ENCODE measurements around the gene TMOD4. TPM values are rescaled to one million over a fixed set of nuclear protein-coding genes. Genes with fewer than 3 reads are reported as not detected.

TMOD4 gene
- total RNA-seq = 1.1 TPM in 1 of 2 replicates, not detected in the other

DNA sequence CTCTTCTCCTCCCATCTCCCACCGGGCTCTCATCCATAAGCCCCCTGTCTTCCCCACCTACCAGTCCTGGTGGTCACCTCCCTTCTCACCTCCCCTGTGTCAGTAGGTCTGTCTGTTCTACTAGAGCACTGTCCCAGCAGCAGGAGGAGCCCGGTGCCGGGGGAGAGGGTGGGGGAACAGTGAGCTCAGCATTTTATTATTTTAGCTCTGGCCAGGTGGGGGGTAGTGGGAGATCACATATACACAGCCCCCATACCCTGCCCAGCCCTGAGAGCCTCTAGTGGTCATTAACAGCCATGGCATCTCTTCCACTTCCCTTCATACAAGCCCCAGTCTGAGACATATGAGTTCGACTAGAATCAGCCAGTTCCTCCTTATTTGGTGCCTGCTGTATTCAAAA is at the start of gene TMOD4:
Gene TMOD4 (minus strand): TSS at position 119 of the 400 bp plus-strand sequence. CDS start 1,106 bp downstream, outside the sequence.

DNA sequence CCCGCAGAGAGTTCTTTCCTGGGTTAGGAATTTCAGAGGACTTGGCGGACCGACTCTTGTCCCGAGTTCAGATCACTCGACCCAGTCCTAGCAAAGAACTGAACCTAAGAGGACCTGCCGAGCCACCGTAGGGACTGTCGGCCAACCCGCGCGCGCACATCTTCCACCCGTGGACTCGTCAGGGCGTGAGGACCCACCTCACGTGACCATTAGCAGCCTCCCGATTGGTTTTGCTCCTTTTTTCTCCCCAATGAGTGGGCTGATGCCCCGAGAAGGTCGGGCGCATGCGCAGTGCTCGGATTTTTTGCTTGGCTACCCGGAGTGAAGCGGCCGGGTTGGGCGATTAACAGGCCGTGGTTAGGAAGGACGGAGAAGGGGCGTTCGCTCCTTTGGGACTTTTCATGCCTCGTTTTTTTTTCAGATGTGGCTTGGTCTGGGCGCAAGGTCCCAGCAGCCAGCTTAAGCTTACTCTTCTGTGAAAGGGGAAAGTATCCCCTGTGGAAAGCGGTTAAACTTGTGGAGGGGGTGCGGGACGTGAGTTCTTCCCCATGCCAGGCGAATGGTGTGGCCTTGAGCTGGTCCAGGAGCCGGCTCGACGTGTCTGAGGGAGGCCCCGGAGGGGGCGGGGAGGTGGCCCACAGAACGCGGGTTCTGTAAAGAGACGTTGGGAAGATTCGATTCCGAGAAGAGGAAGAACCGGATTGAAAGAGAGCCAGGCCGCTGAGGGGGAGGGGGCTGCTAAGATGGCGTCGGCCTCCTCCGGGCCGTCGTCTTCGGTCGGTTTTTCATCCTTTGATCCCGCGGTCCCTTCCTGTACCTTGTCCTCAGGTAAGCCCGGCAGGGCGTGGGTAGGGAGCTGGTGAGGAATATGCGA is 22.7 kb upstream of the TMOD4 start, which contains the start of gene PIP5K1A:
Gene PIP5K1A (plus strand): TSS at position 299 of the 874 bp plus-strand sequence. CDS start 445 bp downstream, at position 744.

GRCh38 chr1:151189637-151190445 is 14.1 kb upstream of the TMOD4 start, which contains the start of gene VPS72:
Gene VPS72 (minus strand): TSS chr1:151190197. CDS start chr1:151190121, 76 bp downstream.

DNA sequence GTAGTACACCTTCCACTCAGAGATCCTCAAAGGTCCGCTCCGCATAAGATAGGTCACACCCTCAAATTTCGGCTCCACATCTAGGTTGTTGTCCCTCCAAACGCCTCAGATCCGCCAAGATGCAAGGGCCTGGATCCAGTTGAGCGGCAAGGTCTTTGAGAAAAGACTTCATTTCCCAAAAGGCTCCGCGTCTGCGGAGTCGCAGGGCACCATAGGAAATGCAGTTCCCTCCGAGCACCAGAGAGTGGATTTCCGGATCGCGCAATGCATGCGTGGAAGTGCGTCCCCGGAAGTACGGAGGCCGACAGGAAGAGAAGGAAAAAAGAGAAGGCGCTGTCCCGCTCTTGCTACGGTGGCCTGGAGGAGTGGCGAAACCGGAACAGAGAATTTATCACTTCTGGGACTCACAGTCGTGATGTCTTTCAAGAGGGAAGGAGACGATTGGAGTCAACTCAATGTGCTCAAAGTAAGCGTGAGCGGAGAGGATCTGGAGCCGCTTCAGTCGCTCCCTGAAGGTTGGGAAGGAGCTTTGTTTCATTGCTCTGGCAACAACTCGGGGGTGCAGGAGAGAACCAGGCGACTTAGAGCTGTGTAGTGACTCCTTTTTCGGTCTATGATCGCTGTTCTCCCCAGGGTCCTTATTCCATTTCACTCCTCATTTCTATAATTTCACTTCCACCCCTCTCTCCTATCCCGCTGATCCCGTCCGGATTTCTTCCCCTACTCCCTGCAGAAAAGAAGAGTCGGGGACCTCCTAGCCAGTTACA is 9.9 kb downstream of the TMOD4 start, which contains the start of the genes LYSMD1 and SCNM1:
Gene LYSMD1 (minus strand): TSS at position 165 of the 767 bp plus-strand sequence. CDS start 644 bp downstream, outside the sequence.
Gene SCNM1 (plus strand): TSS at position 407 of the 767 bp plus-strand sequence. CDS start 9 bp downstream, at position 416.

GRCh38 chr1:151156515-151156819 is 19.3 kb downstream of the TMOD4 start, which contains the start of gene TNFAIP8L2:
Gene TNFAIP8L2 (plus strand): TSS chr1:151156649. CDS start chr1:151158698, 2,049 bp downstream.

DNA sequence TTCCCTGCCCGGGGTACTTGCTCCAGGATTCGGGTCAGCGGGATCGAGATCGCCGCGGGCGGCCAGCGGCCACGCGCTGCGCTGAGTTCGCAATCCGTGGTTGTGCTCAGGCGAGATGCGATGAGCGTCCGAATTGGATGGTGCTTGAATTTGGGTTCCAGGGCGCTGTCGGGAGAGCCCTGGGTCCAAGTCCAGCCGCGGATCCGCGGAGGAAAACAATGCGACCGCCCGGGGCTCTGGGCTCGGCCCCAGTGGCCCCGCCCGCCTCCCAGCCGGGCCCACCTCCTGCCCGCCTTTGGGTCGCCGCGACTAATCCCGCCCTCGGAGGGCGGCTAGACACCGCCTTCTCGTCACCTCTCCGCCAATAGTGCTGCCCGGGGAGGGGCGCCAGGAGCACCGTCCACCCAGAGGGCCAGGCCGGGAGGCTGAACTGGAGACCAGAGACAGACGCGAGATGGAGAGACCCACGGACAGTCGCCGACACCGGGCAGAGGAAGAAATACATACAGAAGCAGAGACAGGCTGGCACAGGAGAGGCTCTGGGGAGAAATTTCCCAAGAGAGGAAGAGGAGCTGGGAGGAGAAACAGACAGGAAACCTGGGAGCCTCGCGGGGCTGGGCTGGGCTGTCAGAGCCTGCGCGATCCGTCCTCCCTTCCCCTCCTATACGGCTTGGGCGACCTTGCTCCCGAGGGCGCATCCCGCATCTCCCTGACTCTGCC is 29.2 kb downstream of the TMOD4 start, which contains the start of gene SEMA6C:
Gene SEMA6C (minus strand): TSS at position 220 of the 720 bp plus-strand sequence. CDS start 4,010 bp downstream, outside the sequence.

Other genes starting within 250 kb of the TMOD4 start
- gene SETDB1, start 249.6 kb downstream of the TMOD4 start, total RNA-seq = 18.0 and 18.8 TPM in 2 replicates
- gene CERS2, start 201.1 kb downstream of the TMOD4 start, total RNA-seq = 67.4 and 84.2 TPM in 2 replicates
- not detected in 2 replicates for gene ANXA9, start 193.7 kb downstream of the TMOD4 start, total RNA-seq
- 9.0 and 9.6 TPM in 2 replicates for gene MINDY1, start 169.1 kb downstream of the TMOD4 start, total RNA-seq
- 10.6 and 11.8 TPM in 2 replicates for gene PRUNE1, start 167.5 kb downstream of the TMOD4 start, total RNA-seq
- gene BNIPL, start 139.4 kb downstream of the TMOD4 start, total RNA-seq = 0.06 TPM in 1 of 2 replicates, not detected in the other
- 3.4 and 4.8 TPM in 2 replicates for gene C1orf56, start 128.2 kb downstream of the TMOD4 start, total RNA-seq
- gene CDC42SE1, start 116.4 kb downstream of the TMOD4 start, total RNA-seq = 22.7 and 26.0 TPM in 2 replicates
- gene MLLT11, start 115.6 kb downstream of the TMOD4 start, total RNA-seq = 0.93 and 0.94 TPM in 2 replicates
- gene GABPB2, start 105.2 kb downstream of the TMOD4 start, total RNA-seq = 8.0 and 15.6 TPM in 2 replicates
- 2.8 and 4.1 TPM in 2 replicates for gene SEMA6C, start 29.4 kb downstream of the TMOD4 start, total RNA-seq
- 0.19 TPM in 1 of 2 replicates, not detected in the other for gene TNFAIP8L2, start 19.3 kb downstream of the TMOD4 start, total RNA-seq
- 6.7 and 11.6 TPM in 2 replicates for gene LYSMD1, start 10.1 kb downstream of the TMOD4 start, total RNA-seq
- gene SCNM1, start 9.8 kb downstream of the TMOD4 start, total RNA-seq = 21.6 and 25.7 TPM in 2 replicates
- gene VPS72, start 14.2 kb upstream of the TMOD4 start, total RNA-seq = 16.0 and 21.8 TPM in 2 replicates
- gene PIP5K1A, start 22.6 kb upstream of the TMOD4 start, total RNA-seq = 24.7 and 34.7 TPM in 2 replicates
- gene PSMD4, start 78.8 kb upstream of the TMOD4 start, total RNA-seq = 91.2 and 94.7 TPM in 2 replicates
- 15.2 and 19.9 TPM in 2 replicates for gene ZNF687, start 106.3 kb upstream of the TMOD4 start, total RNA-seq
- 47.9 and 66.8 TPM in 2 replicates for gene PI4KB, start 151.4 kb upstream of the TMOD4 start, total RNA-seq
- gene RFX5, start 171.3 kb upstream of the TMOD4 start, total RNA-seq = 16.1 and 23.9 TPM in 2 replicates
- 102 and 106 TPM in 2 replicates for gene SELENBP1, start 196.7 kb upstream of the TMOD4 start, total RNA-seq
- gene PSMB4, start 223.6 kb upstream of the TMOD4 start, total RNA-seq = 209 and 222 TPM in 2 replicates

Measured in cardiac ventricle fibroblast (primary cell).